ENCODE results near the gene ROCK2.
"Not testable (repeated sequence)": the region's sequence is repeated elsewhere in the genome, so short reads cannot be mapped to it uniquely, and the experiment has no call there.

Gene ROCK2

DNA sequence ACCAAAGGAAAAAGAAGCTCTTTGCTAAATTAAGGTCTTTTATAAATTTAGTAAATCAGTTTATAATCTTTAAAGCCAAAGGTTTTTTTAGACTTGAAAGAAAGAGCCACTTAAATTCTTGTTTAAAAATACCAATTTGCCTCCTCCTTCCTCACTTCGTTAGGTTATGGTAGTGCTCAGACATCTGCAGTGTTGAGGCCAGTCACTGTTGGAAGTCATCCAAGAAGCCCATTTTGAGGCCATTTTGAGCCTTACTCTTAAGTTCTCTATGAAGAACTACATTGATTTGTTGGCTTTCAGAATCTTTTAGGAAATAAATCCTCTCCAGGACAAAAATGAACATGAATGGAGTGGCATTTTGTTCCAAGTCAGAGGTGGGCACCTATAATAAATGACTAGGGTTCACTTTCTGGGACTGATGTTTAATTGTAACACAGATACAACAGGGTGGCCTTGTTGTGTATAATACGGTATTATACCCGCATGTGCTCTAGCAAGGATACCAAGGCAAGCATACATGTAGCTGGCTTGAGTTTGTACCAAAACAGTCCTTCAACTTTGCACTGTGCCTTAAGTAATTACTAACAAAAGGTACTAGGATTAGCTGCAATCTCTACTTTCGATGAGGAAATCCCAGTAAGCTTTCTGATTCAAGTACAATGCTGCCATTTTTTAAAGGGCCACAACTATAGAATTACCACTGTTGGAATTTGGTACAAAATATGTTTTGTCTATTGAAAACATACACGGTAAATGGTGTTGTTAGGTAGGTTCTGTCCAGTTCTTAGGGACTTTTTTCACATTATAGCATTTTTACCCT, 166.4 kb downstream of the ROCK2 start:
- DNase-seq (ENCODE audit: low read depth), result no peak
- no peak overlapping the region for H3K4me3 ChIP-seq (ENCODE audit: control insufficient read depth, low read depth, low read length)
- TF ChIP-seq, protein P1, sequence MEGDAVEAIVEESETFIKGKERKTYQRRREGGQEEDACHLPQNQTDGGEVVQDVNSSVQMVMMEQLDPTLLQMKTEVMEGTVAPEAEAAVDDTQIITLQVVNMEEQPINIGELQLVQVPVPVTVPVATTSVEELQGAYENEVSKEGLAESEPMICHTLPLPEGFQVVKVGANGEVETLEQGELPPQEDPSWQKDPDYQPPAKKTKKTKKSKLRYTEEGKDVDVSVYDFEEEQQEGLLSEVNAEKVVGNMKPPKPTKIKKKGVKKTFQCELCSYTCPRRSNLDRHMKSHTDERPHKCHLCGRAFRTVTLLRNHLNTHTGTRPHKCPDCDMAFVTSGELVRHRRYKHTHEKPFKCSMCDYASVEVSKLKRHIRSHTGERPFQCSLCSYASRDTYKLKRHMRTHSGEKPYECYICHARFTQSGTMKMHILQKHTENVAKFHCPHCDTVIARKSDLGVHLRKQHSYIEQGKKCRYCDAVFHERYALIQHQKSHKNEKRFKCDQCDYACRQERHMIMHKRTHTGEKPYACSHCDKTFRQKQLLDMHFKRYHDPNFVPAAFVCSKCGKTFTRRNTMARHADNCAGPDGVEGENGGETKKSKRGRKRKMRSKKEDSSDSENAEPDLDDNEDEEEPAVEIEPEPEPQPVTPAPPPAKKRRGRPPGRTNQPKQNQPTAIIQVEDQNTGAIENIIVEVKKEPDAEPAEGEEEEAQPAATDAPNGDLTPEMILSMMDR (IDR thresholded peaks at IDR 0.05; ENCODE audit: control insufficient read depth, insufficient read depth, low read depth, low read length, missing control alignments), result no peak

DNA sequence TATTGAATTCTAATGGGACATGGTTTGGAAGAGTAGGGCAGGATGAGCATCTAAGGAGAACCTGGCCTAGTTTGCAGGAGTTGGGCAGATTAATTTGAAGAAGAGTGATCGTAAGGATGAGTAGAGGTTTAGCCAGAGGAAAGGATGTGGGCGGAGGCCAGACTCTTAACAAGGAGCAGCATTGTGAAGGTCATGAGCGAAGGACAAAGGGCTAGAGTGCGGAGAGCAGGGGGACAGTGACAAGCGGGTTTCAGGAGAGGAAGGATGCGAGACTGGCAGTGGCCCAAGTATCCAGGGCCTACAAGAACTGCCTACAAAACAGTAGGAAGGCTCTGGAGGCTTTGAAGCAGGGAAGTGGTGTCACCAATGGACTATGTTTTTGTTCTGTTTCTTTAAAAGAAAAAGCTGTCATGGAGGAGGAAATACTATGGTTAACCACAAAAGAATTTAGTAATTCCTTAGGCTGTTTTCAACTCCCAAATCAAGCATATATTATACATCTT, 169.1 kb downstream of the ROCK2 start:
- no peak overlapping the region for H3K4me3 ChIP-seq (ENCODE audit: control insufficient read depth, low read depth, low read length)
- peak; percentile 10 for DNase-seq (ENCODE audit: low read depth)
- TF ChIP-seq, protein P1 (IDR thresholded peaks at IDR 0.05; ENCODE audit: control insufficient read depth, insufficient read depth, low read depth, low read length, missing control alignments), result no peak

DNA sequence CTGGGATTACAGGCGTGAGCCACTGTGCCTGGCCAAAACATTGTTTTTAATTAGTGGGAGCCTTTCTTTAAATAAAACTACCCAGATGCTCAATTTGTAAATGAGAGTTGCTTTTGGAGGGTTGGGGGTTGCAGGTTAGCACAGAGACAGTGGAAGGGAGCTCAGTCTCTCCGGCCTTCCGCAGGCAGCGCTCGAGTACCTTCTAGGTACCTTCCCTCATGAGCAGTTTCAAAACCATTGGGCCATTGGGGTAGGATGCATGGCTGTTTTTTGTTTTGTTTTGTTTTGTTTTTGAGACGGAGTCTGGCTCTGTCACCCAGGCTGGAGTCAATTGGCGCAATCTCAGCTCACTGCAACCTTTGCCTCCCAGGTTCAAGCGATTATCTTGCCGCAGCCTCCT, 170.2 kb downstream of the ROCK2 start:
- DNase-seq (ENCODE audit: low read depth), result no peak

DNA sequence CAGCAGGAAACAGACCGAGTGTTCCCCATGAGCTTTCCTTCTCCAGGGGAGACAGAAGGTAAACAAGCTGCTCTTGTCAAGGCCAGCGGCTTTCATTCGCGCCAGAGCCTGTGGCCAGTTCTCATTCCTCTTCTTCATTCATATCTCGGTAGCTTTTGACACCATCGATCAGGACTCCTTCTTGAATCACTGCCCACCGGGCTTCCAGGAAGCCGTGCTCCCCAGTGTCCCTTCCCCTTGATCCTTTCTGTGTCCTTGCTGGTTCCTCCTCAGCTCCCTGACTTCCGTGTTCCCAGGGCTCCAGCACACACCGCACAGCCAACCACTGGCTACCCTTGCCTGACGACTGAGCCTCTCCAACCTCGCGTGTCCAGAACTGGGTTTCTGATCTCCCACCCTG, 175.1 kb downstream of the ROCK2 start:
- TF ChIP-seq, protein P1 (IDR thresholded peaks at IDR 0.05; ENCODE audit: control insufficient read depth, insufficient read depth, low read depth, low read length, missing control alignments), result no peak
- no peak overlapping the region for H3K4me3 ChIP-seq (ENCODE audit: control insufficient read depth, low read depth, low read length)
- no peak for DNase-seq (ENCODE audit: low read depth)

More for the DNA sequence above, 170.2 kb downstream of the ROCK2 start:
- no peak overlapping the region for H3K4me3 ChIP-seq (ENCODE audit: control insufficient read depth, low read depth, low read length)
- TF ChIP-seq, protein P1 (IDR thresholded peaks at IDR 0.05; ENCODE audit: control insufficient read depth, insufficient read depth, low read depth, low read length, missing control alignments), result no peak

DNA sequence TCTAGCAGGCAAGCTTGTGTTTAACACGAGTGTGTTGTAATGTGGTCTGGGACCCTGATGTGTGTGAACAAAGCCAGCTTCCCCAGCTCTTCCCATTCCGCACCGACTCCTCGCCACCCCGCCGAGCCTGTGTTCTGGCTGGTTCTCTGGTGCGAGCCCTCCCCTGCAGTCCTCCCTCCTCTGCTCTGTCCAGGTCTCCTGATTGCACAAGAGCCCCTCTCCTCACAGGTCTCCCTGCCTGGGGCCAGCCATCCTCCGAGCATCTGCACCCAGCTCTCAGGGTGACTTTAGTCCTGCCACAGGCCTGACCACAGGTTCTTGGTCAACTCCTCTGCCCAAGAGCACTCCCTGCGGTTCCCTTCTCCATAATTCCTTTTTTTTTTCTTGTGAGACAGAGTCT, 175.9 kb downstream of the ROCK2 start:
- no peak for DNase-seq (ENCODE audit: low read depth)
- TF ChIP-seq, protein P1 (IDR thresholded peaks at IDR 0.05; ENCODE audit: control insufficient read depth, insufficient read depth, low read depth, low read length, missing control alignments), result no peak

DNA sequence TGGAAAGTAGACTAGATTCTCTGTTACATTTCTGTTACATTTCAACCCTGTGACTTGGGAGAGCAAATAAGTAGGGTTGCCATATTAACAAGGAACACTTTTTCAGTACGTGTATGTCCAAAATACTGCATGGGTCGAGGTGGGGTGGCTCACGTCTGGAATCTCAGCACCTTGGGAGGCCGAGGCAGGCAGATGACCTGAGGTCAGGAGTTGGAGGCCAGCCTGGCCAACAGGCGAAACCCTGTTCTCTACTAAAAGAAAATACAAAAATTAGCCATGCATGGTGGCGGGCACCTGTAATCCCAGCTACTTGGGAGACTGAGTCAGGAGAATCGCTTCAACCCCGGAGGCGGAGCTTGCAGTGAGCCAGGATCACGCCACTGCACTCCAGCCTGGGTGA, 178.0 kb downstream of the ROCK2 start:
- H3K4me3 ChIP-seq (ENCODE audit: control insufficient read depth, low read depth, low read length), result no peak overlapping the region
- TF ChIP-seq, protein P1 (IDR thresholded peaks at IDR 0.05; ENCODE audit: control insufficient read depth, insufficient read depth, low read depth, low read length, missing control alignments), result no peak
- no peak for DNase-seq (ENCODE audit: low read depth)

More for the DNA sequence above, 175.9 kb downstream of the ROCK2 start:
- no peak overlapping the region for H3K4me3 ChIP-seq (ENCODE audit: control insufficient read depth, low read depth, low read length)

DNA sequence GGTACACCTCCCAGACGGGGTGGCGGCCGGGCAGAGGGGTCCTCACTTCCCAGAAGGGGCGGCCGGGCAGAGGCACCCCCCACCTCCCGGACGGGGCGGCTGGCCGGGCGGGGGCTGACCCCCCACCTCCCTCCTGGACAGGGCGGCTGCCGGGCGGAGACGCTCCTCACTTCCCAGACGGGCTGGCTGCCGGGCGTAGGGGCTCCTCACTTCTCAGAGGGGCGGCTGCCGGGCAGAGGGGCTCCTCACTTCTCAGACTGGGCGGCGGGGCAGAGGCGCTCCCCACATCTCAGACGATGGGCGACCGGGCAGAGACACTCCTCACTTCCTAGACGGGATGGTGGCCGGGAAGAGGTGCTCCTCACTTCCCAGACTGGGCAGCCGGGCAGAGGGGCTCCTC, 179.4 kb downstream of the ROCK2 start:
- H3K4me3 ChIP-seq (ENCODE audit: control insufficient read depth, low read depth, low read length); DNase-seq (ENCODE audit: low read depth): not testable (repeated sequence)
